Body of pancreas (tissue), 4 donors: ENCODE results near the gene C4BPB. TPM values are rescaled to one million over a fixed set of nuclear protein-coding genes. Genes with fewer than 3 reads are reported as not detected.

Experiments used
- ATAC-seq: fragments of 150-250 bp; one replicate; pipeline ENCODE4 v1.9.1; 2016
- DNase-seq, 4 donors: peaks; one replicate each; pipeline ENCODE4 v3.0.0-alpha.2; 2019
- H3K27ac ChIP-seq, 4 donors: fragments of 200-600 bp; sonication (generic); 1 replicate in 3 of 4; 2 replicates in 1 of 4; pipeline versions ENCODE4 v1.5.1 to v1.6.1; 2016 to 2019; ENCODE audit warnings: mild to moderate bottlenecking in 1 of 4, mixed read lengths in 1 of 4, moderate library complexity in 1 of 4
- H3K27me3 ChIP-seq, 2 donors: fragments of 200-600 bp; sonication (generic); one replicate each; pipeline ENCODE4 v1.6.0; 2016; ENCODE audit warnings: mild to moderate bottlenecking in 1 of 2
- H3K36me3 ChIP-seq, 2 donors: fragments of 200-600 bp; sonication (generic); replicated peaks in 1 of 2; 2 replicates each; pipeline ENCODE4 v1.5.1; 2016; ENCODE audit warnings: low read depth in 2 of 2; ENCODE audit not compliant: insufficient read depth in 1 of 2
- H3K4me1 ChIP-seq: fragments of 200-600 bp; sonication (generic); one replicate; pipeline ENCODE4 v1.6.0; 2016
- H3K4me3 ChIP-seq, 2 donors: fragments of 200-600 bp; sonication (generic); 1 replicate in 1 of 2; 2 replicates in 1 of 2; pipeline ENCODE4 v1.5.1; 2016 to 2019
- H3K9me3 ChIP-seq, 3 donors: fragments of 200-600 bp; sonication (generic); 1 replicate in 2 of 3; 2 replicates in 1 of 3; pipeline ENCODE4 v1.5.1; 2016
- CTCF ChIP-seq, 7 experiments: fragments of 450-650 bp in 4 of 7; fragments of 200-600 bp in 3 of 7; sonication (generic) in 3 of 7; IDR thresholded peaks; one replicate each; pipeline ENCODE4 v1.5.1; 2016 to 2019; ENCODE audit warnings: antibody characterized with exemption in 7 of 7
- POLR2A ChIP-seq, 3 donors: fragments of 450-650 bp; IDR thresholded peaks; one replicate each; pipeline ENCODE4 v1.6.1; 2016; ENCODE audit warnings: antibody characterized with exemption in 3 of 3, mild to moderate bottlenecking in 2 of 3
- WGBS, 2 donors: methylation state at CpG; one replicate each; pipeline ENCODE4 v1.1.5; 2017; 5-methylcytosine and 5-hydroxymethylcytosine counted together
- intact Hi-C: fragments of 100-400 bp; cut with DNase I; formaldehyde crosslinking; loops from one replicate; pipeline ENCODE4 v1.15.1; 2023
- total RNA-seq, 2 donors: library from RNA; depleted of rRNA; stranded (reverse); fragments of >200 nt; gene quantifications; one replicate each; pipeline ENCODE4 v1.1.0, GENCODE V29; 2016

The C4BPB gene
- total RNA-seq, 2 donors from 2014 or later = 11.9 TPM; not detected in 1

DNA sequence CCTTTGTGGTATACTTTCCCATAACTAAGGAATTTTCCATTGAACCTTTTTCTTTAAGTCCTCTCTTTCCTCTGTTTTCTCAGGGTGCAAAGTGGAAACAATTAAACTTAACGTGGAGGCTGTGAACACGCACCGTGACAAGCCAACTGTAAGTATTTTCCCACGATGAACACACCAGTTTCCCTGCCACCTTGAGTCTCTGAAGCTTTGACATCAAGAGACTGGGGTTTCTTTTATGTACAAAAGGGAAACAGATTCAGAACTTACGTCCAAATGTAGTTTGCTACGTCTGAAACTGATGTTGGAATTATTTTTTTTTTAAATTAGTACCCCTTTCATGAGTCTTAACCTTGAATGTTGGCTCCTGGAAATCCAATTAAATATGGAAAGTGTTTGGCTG lies 17.2 kb upstream of the C4BPB start:
- H3K4me3 ChIP-seq = no peak overlapping the region
- no peaks in the 10 kb centered on the region for H3K4me1 ChIP-seq
- no peaks in the 10 kb centered on the region for H3K27me3 ChIP-seq
- no peak overlapping the region for H3K27ac ChIP-seq
- ATAC-seq = no peak
- TF ChIP-seq CTCF (IDR thresholded peaks at IDR 0.05) = no peak
- intact Hi-C loops = no loop called here
- DNase-seq = no peak
- no peaks in the 10 kb centered on the region for H3K9me3 ChIP-seq
- H3K36me3 ChIP-seq = peaks cover 0 to 13% of the 10 kb centered on the region in 2 donors
- WGBS, 2 donors = 85% methylated on average over 6 of the region's 6 CpGs

DNA sequence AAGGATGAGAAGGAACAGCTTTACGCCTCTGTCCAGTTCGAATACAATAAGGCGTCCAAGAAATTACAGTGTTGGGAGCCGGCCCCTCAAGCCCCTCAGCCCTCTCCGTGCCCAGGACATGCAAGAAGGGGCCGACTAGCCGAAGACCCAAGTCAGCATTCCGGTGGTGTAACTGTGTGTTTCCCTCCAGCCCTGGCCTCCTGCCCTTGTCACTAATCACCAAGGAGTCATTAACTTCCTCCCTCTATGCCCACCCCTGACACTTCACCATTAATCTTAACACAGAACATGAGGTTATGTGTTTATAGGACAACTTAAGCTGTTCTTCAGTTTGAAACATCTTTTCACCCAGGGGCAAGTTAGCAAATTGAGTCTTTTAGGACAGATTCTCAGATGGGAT lies 16.4 kb upstream of the C4BPB start:
- Histone ChIP-seq H3K27ac (no peak overlapping the region), H3K4me3 (no peak overlapping the region), H3K27me3 (no peaks in the 10 kb centered on the region), H3K9me3 (no peaks in the 10 kb centered on the region), H3K36me3 (peaks cover 0 to 13% of the 10 kb centered on the region in 2 donors), H3K4me1 (no peaks in the 10 kb centered on the region)
- DNase-seq = no peak
- intact Hi-C loops = no loop called here
- ATAC-seq = no peak
- TF ChIP-seq POLR2A (IDR thresholded peaks at IDR 0.05) (no peak), CTCF (IDR thresholded peaks at IDR 0.05) (no peak)
- WGBS, 2 donors = 72 to 83% methylated on average over 6 to 8 of the region's 8 CpGs

- no peak for DNase-seq
- H3K36me3 ChIP-seq = peaks cover 0 to 6% of the 10 kb centered on the region in 2 donors
- H3K4me3 ChIP-seq = no peak overlapping the region
- no peak overlapping the region for H3K27ac ChIP-seq
- ATAC-seq = no peak
- intact Hi-C loops = no loop called here
- H3K27me3 ChIP-seq = no peaks in the 10 kb centered on the region
- TF ChIP-seq CTCF (IDR thresholded peaks at IDR 0.05) = no peak
- no peak for TF ChIP-seq POLR2A (IDR thresholded peaks at IDR 0.05)
- 54 to 68% methylated on average over 4 of the region's 4 CpGs for WGBS, 2 donors
- no peaks in the 10 kb centered on the region for H3K9me3 ChIP-seq
- H3K4me1 ChIP-seq = no peaks in the 10 kb centered on the region
Observed at GRCh38 chr1:207073906-207074820, 14.5 kb upstream of the C4BPB start.

DNA sequence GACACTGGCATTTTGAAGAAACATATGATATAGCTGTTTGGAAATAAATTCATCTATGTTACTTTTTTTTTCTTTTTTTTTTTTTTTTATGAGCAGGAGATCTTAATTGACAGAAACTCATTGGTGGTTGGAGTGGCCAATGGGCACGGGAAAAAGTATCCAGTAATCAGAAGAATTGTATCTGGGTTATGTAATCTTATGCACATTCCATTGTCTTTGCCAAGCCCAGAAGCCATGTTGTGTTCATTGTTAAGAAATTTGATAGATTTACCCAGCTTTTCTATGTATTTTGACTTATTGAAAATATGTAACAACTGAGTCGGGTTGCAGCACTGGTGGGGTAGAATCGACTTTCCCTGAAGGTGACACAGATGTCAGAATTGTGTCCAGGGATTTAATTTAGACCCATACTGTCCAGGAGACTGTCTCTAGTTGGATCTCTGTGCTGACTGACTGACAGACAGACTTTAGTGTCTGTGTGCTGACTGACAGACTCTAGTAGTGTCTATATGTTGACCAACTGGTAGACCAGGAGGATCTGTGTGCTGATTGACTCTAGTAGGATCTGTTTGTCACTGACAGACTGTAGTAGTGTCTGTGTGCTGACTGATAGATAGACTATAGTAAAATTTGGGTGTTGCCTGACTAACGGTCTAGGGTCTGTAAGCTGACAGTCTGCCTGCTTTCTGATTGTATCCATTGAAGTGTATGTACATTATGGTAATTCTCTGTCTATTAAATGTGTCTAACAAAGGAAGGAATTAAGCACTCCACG lies 12.3 kb upstream of the C4BPB start:
- Histone ChIP-seq H3K27ac (no peak overlapping the region), H3K4me3 (no peak overlapping the region), H3K9me3 (no peaks in the 10 kb centered on the region), H3K4me1 (no peaks in the 10 kb centered on the region), H3K27me3 (no peaks in the 10 kb centered on the region), H3K36me3 (no peaks in the 10 kb centered on the region)
- WGBS, 2 donors = 61 to 66% methylated on average over 5 of the region's 5 CpGs
- TF ChIP-seq POLR2A (IDR thresholded peaks at IDR 0.05) = no peak
- no peak for TF ChIP-seq CTCF (IDR thresholded peaks at IDR 0.05)
- intact Hi-C loops = no loop called here
- no peak for DNase-seq
- ATAC-seq = no peak
